Measurements from ENCODE around the gene LTO1. TPM values are rescaled to one million over a fixed set of nuclear protein-coding genes. Genes with fewer than 3 reads are reported as not detected.
"Not testable (repeated sequence)": the region's sequence is repeated elsewhere in the genome, so short reads cannot be mapped to it uniquely, and the experiment has no call there.

LTO1 gene
- total and polyA plus RNA-seq, 4 donors = 11.2 to 36.6 (median 19.5) TPM

DNA sequence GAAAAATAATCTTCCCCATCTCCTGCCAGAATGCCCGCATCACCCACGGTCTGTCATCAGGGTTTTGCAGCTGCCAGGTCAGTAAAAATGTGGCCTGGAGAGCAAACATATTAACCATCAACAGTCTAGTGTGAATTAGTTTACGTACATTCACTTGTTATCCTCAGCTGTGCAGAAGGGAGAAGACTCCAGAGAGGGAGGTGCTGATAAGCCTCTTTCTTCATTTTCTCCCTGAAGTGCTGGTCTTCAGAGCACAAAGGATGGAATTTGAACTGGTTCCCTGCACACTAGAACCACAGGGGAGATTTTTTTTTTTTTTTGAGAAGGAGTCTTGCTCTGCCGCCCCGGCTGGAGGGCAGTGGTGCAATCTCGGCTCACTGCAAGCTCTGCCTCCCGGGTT is 20.4 kb upstream of the LTO1 start:
- no CpG with 5 or more reads among the region's 7 CpGs for WGBS (ENCODE audit: insufficient coverage)

DNA sequence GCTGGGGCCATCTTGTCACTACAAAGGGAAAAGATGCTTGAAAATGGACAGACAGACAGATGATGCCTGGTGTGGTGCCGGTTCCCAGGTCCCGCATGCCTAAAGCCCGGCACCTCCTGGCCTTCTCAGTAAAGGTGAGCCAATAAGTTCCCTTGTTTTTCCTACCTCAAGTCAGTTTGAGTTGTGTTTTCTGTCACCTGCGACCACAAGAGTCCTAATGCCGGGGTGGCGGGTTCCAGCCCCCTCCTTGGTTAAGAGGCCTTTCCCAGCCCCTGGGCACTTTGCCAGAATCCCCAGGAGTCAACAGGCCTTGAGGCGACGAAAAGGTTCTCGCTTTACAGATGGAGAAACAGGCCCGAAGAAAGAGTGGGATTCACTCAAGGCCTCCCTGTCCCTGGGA is 19.6 kb upstream of the LTO1 start:
- Histone ChIP-seq H3K36me3 (ENCODE audit: control insufficient read depth, insufficient read depth, low read length) (no peaks in the 10 kb centered on the region), H3K27ac (ENCODE audit: low read depth, low read length) (no peak overlapping the region), H3K27me3 (ENCODE audit: control insufficient read depth, insufficient read depth, low read length) (peaks cover 19% of the 10 kb centered on the region), H3K9me3 (ENCODE audit: control insufficient read depth, insufficient read depth, low read length) (peaks cover 2% of the 10 kb centered on the region), H3K4me1 (ENCODE audit: control insufficient read depth, insufficient read depth, low read length) (peaks cover 5% of the 10 kb centered on the region), H3K4me3 (ENCODE audit: low read depth, low read length) (no peak overlapping the region)
- 70% methylated on average over 10 of the region's 10 CpGs for WGBS (ENCODE audit: insufficient coverage)
- DNase-seq (ENCODE audit: low read depth in 4 of 6, low spot score in 6 of 6) = no peak

More for the DNA sequence above, 20.4 kb upstream of the LTO1 start:
- Histone ChIP-seq H3K4me1 (ENCODE audit: control insufficient read depth, insufficient read depth, low read length) (peaks cover 8% of the 10 kb centered on the region), H3K36me3 (ENCODE audit: control insufficient read depth, insufficient read depth, low read length) (no peaks in the 10 kb centered on the region), H3K27me3 (ENCODE audit: control insufficient read depth, insufficient read depth, low read length) (peaks cover 23% of the 10 kb centered on the region), H3K27ac (ENCODE audit: low read depth, low read length) (no peak overlapping the region), H3K4me3 (ENCODE audit: low read depth, low read length) (no peak overlapping the region), H3K9me3 (ENCODE audit: control insufficient read depth, insufficient read depth, low read length) (peaks cover 2% of the 10 kb centered on the region)
- DNase-seq (ENCODE audit: low read depth in 4 of 6, low spot score in 6 of 6) = no peak

DNA sequence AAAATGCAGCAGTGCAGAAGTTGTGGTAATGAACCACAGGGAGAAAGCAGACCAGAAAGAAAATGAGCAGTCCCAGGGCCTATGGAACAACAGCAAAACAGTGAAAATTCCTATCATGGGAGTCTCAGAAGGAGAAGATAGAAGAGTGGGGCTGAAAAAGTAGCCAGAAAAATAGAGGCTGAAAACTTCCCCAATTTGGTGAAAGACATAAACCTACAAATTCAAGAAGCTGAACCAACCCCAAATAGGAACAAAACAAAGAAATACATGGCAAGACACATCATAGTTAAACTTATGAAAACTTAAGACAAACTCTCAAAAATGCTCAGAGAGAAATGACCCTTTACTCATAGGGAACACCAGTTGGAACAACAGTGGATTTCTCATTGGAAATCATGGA is 17.3 kb upstream of the LTO1 start:
- H3K27ac ChIP-seq (ENCODE audit: low read depth, low read length) = no peak overlapping the region
- H3K27me3 ChIP-seq (ENCODE audit: control insufficient read depth, insufficient read depth, low read length) = peaks cover 8% of the 10 kb centered on the region
- H3K4me3 ChIP-seq (ENCODE audit: low read depth, low read length) = no peak overlapping the region
- peaks cover 2% of the 10 kb centered on the region for H3K9me3 ChIP-seq (ENCODE audit: control insufficient read depth, insufficient read depth, low read length)
- no peak for DNase-seq (ENCODE audit: low read depth in 4 of 6, low spot score in 6 of 6)
- H3K4me1 ChIP-seq (ENCODE audit: control insufficient read depth, insufficient read depth, low read length) = no peaks in the 10 kb centered on the region
- H3K36me3 ChIP-seq (ENCODE audit: control insufficient read depth, insufficient read depth, low read length) = no peaks in the 10 kb centered on the region

DNA sequence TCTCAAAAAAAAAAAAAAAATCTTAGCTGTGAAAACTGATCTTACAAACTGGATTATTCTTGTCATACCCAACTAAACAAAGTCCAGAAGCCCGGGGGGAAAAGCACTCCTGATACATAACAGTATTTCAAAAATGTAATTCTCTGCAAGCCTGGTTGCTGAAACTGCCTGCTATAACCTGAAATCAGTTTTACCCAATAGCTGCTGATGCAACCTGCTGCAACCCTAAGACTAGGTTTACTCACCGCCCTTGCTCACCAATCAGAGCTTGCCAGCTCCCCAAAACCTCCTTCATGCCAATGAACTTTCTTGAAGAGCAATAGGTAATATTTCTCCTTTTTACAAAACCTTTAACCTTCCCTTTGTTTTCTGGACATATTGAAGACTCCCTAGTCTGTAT is 16.3 kb upstream of the LTO1 start:
- Histone ChIP-seq H3K4me1 (ENCODE audit: control insufficient read depth, insufficient read depth, low read length) (no peaks in the 10 kb centered on the region), H3K9me3 (ENCODE audit: control insufficient read depth, insufficient read depth, low read length) (peaks cover 2% of the 10 kb centered on the region), H3K27me3 (ENCODE audit: control insufficient read depth, insufficient read depth, low read length) (peaks cover 4% of the 10 kb centered on the region), H3K36me3 (ENCODE audit: control insufficient read depth, insufficient read depth, low read length) (no peaks in the 10 kb centered on the region), H3K27ac (ENCODE audit: low read depth, low read length) (no peak overlapping the region), H3K4me3 (ENCODE audit: low read depth, low read length) (no peak overlapping the region)
- WGBS (ENCODE audit: insufficient coverage) = 100% methylated on average over 1 of the region's 2 CpGs
- DNase-seq (ENCODE audit: low read depth in 4 of 6, low spot score in 6 of 6) = no peak

DNA sequence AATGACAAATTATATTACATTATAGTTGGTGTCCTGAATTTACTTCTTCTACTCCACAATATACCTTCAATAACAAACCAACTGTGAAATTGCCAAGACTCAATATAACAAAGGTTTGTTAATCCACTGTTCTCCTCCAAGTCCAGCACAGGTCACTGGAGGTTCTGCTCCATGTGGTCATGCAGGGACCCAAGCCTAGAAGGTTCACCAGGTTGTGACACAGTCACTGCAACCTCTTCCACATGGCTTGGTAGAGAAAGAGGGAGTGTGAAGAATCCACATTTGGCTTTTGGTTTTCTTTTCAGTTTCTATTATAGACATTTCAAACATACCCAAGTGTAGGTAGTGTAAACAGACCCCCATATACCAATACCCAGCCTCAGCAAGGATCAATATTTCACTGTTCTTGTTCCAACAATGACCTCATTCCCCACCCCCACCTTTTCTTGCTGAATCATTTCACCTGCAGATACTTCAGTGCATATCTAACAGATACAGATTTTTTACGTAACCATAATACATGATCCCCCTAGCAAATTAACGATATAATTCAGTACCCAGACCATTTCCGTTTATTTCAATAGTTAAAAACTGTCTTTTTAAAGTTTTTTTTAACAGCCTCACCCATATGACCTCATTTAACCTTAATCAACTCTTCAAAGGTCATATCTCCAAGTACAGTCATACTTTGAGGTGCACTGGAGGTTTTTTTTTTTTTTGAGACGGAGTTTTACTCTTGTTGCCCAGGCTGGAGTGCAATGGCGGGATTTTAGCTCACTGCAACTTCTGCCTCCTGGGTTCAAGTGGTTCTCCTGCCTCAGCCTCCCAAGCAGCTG is 14.5 kb upstream of the LTO1 start:
- no peak overlapping the region for H3K27ac ChIP-seq (ENCODE audit: low read depth, low read length)
- DNase-seq (ENCODE audit: low read depth in 4 of 6, low spot score in 6 of 6) = no peak
- no peak overlapping the region for H3K4me3 ChIP-seq (ENCODE audit: low read depth, low read length)
- 100% methylated on average over 1 of the region's 5 CpGs for WGBS (ENCODE audit: insufficient coverage)
- peaks cover 3% of the 10 kb centered on the region for H3K4me1 ChIP-seq (ENCODE audit: control insufficient read depth, insufficient read depth, low read length)
- H3K36me3 ChIP-seq (ENCODE audit: control insufficient read depth, insufficient read depth, low read length) = no peaks in the 10 kb centered on the region
- peaks cover 2% of the 10 kb centered on the region for H3K9me3 ChIP-seq (ENCODE audit: control insufficient read depth, insufficient read depth, low read length)
- peaks cover 8% of the 10 kb centered on the region for H3K27me3 ChIP-seq (ENCODE audit: control insufficient read depth, insufficient read depth, low read length)

DNA sequence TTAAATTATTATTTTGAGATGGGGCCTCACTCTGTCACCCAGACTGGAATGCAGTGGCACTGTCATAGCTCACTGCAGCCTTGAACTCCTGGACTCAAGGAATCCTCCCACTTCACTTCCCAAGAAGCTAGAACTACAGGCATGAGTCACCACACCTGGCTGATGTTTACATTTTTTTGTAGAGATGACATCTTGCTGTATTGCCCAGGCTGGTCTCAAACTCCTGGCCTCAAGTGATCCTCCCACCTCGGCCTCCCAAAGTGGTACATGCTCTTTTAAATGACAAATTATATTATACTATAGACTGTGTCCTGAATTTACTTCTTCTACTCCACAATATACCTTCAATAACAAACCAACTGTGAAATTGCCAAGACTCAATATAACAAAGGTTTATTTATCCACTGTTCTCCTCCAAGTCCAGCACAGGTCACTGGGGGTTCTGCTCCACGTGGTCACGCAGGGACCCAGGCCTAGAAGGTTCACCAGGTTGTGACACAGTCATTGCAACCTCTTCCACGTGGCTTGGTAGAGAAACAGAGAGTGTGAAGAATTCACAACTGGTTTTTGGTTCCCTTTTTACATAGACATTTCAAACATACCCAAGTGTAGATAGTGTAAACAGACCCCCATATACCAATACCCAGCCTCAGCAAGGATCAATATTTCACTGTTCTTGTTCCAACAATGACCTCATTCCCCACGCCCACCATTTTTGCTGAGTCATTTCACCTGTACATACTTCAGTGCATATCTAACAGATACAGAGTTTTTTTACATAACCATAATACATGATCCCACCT is 13.0 kb upstream of the LTO1 start:
- not testable (repeated sequence) for DNase-seq (ENCODE audit: low read depth in 4 of 6, low spot score in 6 of 6); H3K4me3 ChIP-seq (ENCODE audit: low read depth, low read length); H3K9me3 ChIP-seq (ENCODE audit: control insufficient read depth, insufficient read depth, low read length); H3K36me3 ChIP-seq (ENCODE audit: control insufficient read depth, insufficient read depth, low read length); H3K4me1 ChIP-seq (ENCODE audit: control insufficient read depth, insufficient read depth, low read length); H3K27ac ChIP-seq (ENCODE audit: low read depth, low read length); H3K27me3 ChIP-seq (ENCODE audit: control insufficient read depth, insufficient read depth, low read length)
- 71% methylated on average over 1 of the region's 5 CpGs for WGBS (ENCODE audit: insufficient coverage)

DNA sequence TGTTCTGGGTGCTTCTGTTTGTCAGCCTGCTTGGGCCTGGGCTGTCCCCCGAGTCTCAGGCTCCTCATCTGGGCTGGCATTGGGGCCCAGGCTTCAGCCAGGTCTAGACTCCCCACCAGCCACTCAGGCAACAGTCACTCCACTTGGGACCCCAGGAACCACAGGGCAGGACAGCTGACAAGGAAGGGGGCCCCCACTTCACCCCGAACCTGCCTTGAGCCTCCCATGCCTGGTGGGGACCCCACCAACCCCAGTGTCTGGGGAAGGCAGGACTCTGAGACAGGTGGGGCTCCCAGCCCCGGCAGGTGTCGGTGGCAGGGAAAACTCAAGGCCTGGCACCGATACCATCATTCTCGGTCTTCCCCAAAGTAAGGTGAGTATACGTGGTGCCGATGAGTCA is 11.7 kb upstream of the LTO1 start:
- H3K36me3 ChIP-seq (ENCODE audit: control insufficient read depth, insufficient read depth, low read length) = no peaks in the 10 kb centered on the region
- H3K9me3 ChIP-seq (ENCODE audit: control insufficient read depth, insufficient read depth, low read length) = no peaks in the 10 kb centered on the region
- no peak overlapping the region for H3K4me3 ChIP-seq (ENCODE audit: low read depth, low read length)
- H3K27me3 ChIP-seq (ENCODE audit: control insufficient read depth, insufficient read depth, low read length) = peaks cover 8% of the 10 kb centered on the region
- WGBS (ENCODE audit: insufficient coverage) = 90% methylated on average over 8 of the region's 8 CpGs
- no peak overlapping the region for H3K27ac ChIP-seq (ENCODE audit: low read depth, low read length)
- H3K4me1 ChIP-seq (ENCODE audit: control insufficient read depth, insufficient read depth, low read length) = peaks cover 3% of the 10 kb centered on the region
- DNase-seq (ENCODE audit: low read depth in 4 of 6, low spot score in 6 of 6) = no peak

DNA sequence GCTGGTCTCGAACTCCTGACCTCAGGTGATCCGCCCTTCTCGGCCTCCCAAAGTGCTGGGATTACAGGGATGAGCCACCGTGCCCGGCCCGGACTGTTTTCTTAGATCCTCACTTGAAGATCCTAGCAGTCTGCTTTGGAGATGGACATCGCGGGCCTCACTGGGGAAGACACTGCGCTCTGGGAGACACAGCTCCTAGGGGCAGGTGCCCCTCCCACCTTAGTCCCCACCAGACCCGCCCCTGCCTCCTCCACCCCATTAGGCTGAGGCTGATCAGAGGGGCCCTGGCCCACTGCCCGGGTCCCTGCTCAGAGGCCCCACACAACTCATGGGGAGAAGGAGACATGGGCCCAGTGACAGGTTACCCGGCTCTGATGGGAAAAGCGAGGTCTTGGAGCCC is 11.3 kb upstream of the LTO1 start:
- peaks cover 8% of the 10 kb centered on the region for H3K27me3 ChIP-seq (ENCODE audit: control insufficient read depth, insufficient read depth, low read length)
- H3K27ac ChIP-seq (ENCODE audit: low read depth, low read length) = no peak overlapping the region
- no peaks in the 10 kb centered on the region for H3K36me3 ChIP-seq (ENCODE audit: control insufficient read depth, insufficient read depth, low read length)
- H3K4me1 ChIP-seq (ENCODE audit: control insufficient read depth, insufficient read depth, low read length) = peaks cover 3% of the 10 kb centered on the region
- whole genome bisulfite sequencing (ENCODE audit: insufficient coverage) = 69% methylated on average over 12 of the region's 13 CpGs
- H3K4me3 ChIP-seq (ENCODE audit: low read depth, low read length) = no peak overlapping the region
- H3K9me3 ChIP-seq (ENCODE audit: control insufficient read depth, insufficient read depth, low read length) = no peaks in the 10 kb centered on the region
- DNase-seq (ENCODE audit: low read depth in 4 of 6, low spot score in 6 of 6) = no peak

DNA sequence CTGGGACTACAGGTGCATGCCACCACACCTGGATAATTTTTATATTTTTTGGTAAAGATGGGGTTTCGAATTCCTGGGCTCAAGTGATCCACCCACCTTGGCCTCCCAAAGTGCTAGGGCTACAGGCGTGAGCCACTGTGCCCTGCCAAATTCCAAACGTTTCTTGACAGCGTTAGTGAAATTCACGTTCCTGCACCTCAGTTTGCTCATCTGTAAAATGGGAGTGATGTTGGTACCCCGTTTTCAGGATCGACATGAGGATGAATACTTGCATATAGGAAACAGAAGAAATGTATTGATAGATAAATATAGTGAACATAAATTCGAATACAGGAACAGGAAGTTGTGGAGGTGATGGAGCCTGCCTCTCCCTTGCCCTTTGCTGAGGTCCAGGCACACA is 10.2 kb upstream of the LTO1 start:
- Histone ChIP-seq H3K9me3 (ENCODE audit: control insufficient read depth, insufficient read depth, low read length) (no peaks in the 10 kb centered on the region), H3K27me3 (ENCODE audit: control insufficient read depth, insufficient read depth, low read length) (peaks cover 8% of the 10 kb centered on the region), H3K36me3 (ENCODE audit: control insufficient read depth, insufficient read depth, low read length) (no peaks in the 10 kb centered on the region), H3K4me1 (ENCODE audit: control insufficient read depth, insufficient read depth, low read length) (peaks cover 3% of the 10 kb centered on the region), H3K27ac (ENCODE audit: low read depth, low read length) (no peak overlapping the region), H3K4me3 (ENCODE audit: low read depth, low read length) (no peak overlapping the region)
- 74% methylated on average over 7 of the region's 8 CpGs for WGBS (ENCODE audit: insufficient coverage)
- DNase-seq (ENCODE audit: low read depth in 4 of 6, low spot score in 6 of 6) = no peak

DNA sequence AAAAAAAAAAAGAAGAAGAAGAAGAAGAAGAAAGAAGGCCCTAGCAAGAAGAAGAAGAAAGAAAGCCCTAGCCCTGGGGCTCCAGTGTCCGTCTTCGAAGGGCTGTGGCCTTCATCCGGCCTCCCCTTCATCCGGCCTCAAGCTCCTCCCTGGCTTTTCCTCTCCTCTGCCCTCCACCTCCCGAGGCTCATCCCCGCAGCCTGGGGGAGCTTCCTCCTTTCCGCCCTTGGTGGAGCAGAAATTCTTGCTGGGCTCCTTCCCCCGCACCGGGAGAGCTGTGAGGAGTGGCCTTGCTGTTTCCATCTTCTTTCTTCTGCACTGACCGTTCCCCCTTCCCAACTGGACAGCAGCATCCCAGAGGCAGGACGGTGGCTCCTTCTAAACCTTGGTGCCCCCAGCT is 9.5 kb upstream of the LTO1 start:
- WGBS (ENCODE audit: insufficient coverage) = 73% methylated on average over 5 of the region's 11 CpGs

More for the DNA sequence above, 9.5 kb upstream of the LTO1 start:
- Histone ChIP-seq H3K27ac (ENCODE audit: low read depth, low read length) (no peak overlapping the region), H3K4me1 (ENCODE audit: control insufficient read depth, insufficient read depth, low read length) (peaks cover 3% of the 10 kb centered on the region), H3K4me3 (ENCODE audit: low read depth, low read length) (no peak overlapping the region), H3K9me3 (ENCODE audit: control insufficient read depth, insufficient read depth, low read length) (no peaks in the 10 kb centered on the region), H3K27me3 (ENCODE audit: control insufficient read depth, insufficient read depth, low read length) (peaks cover 8% of the 10 kb centered on the region), H3K36me3 (ENCODE audit: control insufficient read depth, insufficient read depth, low read length) (no peaks in the 10 kb centered on the region)
- no peak for DNase-seq (ENCODE audit: low read depth in 4 of 6, low spot score in 6 of 6)
